ENCODE data around the gene MECP2. TPM values are rescaled to one million over a fixed set of nuclear protein-coding genes. Genes with fewer than 3 reads are reported as not detected.

The MECP2 gene
- total and polyA plus RNA-seq, 10 of the 15 experiments (the other 5 are each of a cell fraction or from before 2014, with no cell fraction given), result 1.3 to 32.7 (median 13.7) TPM

DNA sequence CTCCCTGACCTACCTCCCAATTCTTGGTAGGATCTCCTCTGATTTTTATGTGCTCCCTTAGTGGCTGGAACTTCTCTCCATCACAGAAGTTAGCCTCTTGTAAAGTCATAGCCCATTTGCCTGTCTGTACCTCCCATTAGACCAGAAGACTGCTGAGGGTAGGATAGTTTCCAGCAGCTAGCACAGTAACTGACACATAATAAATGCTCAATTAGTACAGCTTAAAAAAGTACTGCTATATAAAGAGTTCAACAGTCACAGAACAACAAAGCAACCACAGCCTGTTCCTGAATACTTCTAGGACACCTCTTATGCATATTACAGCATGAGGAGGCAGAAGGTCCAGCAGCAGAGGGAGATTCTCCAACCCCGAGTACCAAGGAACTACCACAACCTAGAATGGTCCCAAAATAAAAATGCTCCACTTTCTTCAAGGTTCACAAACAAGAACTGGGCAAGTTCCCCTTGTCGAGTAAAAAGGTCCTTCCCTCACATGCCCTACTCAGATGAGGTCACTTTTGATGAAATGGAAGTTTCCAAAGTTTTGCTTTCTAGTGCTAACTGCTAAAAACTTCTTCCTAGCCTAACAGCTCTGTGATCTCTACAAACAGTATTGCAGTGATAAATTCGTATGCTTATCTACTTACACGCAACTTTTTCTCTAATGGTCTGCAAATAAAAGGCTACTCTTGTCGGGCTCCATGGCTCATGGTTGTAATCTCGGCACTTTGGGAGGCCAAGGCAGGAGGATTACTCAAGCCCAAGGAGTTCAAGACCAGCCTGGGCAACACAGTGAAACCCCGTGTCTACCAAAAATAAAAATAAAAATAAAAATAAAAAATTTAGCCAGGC lies 12.8 kb downstream of the MECP2 start (continued):
- TF ChIP-seq RFX5 (IDR thresholded peaks at IDR 0.05; ENCODE audit: low read depth, low read length), result no peak
- TF ChIP-seq, protein P1, sequence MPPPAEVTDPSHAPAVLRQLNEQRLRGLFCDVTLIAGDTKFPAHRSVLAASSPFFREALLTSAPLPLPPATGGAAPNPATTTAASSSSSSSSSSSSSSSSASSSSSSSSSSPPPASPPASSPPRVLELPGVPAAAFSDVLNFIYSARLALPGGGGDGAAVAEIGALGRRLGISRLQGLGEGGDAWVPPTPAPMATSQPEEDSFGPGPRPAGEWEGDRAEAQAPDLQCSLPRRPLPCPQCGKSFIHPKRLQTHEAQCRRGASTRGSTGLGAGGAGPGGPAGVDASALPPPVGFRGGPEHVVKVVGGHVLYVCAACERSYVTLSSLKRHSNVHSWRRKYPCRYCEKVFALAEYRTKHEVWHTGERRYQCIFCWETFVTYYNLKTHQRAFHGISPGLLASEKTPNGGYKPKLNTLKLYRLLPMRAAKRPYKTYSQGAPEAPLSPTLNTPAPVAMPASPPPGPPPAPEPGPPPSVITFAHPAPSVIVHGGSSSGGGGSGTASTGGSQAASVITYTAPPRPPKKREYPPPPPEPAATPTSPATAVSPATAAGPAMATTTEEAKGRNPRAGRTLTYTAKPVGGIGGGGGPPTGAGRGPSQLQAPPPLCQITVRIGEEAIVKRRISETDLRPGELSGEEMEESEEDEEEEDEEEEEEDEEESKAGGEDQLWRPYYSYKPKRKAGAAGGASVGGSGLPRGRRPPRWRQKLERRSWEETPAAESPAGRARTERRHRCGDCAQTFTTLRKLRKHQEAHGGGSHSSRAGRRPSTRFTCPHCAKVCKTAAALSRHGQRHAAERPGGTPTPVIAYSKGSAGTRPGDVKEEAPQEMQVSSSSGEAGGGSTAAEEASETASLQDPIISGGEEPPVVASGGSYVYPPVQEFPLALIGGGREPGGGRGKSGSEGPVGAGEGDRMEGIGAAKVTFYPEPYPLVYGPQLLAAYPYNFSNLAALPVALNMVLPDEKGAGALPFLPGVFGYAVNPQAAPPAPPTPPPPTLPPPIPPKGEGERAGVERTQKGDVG (CRISPR knock-in tag; IDR thresholded peaks at IDR 0.05), result no peak
- TF ChIP-seq, protein P2, sequence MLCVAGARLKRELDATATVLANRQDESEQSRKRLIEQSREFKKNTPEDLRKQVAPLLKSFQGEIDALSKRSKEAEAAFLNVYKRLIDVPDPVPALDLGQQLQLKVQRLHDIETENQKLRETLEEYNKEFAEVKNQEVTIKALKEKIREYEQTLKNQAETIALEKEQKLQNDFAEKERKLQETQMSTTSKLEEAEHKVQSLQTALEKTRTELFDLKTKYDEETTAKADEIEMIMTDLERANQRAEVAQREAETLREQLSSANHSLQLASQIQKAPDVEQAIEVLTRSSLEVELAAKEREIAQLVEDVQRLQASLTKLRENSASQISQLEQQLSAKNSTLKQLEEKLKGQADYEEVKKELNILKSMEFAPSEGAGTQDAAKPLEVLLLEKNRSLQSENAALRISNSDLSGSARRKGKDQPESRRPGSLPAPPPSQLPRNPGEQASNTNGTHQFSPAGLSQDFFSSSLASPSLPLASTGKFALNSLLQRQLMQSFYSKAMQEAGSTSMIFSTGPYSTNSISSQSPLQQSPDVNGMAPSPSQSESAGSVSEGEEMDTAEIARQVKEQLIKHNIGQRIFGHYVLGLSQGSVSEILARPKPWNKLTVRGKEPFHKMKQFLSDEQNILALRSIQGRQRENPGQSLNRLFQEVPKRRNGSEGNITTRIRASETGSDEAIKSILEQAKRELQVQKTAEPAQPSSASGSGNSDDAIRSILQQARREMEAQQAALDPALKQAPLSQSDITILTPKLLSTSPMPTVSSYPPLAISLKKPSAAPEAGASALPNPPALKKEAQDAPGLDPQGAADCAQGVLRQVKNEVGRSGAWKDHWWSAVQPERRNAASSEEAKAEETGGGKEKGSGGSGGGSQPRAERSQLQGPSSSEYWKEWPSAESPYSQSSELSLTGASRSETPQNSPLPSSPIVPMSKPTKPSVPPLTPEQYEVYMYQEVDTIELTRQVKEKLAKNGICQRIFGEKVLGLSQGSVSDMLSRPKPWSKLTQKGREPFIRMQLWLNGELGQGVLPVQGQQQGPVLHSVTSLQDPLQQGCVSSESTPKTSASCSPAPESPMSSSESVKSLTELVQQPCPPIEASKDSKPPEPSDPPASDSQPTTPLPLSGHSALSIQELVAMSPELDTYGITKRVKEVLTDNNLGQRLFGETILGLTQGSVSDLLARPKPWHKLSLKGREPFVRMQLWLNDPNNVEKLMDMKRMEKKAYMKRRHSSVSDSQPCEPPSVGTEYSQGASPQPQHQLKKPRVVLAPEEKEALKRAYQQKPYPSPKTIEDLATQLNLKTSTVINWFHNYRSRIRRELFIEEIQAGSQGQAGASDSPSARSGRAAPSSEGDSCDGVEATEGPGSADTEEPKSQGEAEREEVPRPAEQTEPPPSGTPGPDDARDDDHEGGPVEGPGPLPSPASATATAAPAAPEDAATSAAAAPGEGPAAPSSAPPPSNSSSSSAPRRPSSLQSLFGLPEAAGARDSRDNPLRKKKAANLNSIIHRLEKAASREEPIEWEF (IDR thresholded peaks at IDR 0.05; ENCODE audit: insufficient replicate concordance, low read depth, low read length), result no peak

Data from GM12878 (cell line).